HPDE6-E6E7 (cell line): ENCODE data around the gene KRTAP1-5.
A peak's percentile ranks its signal among the peaks of the same experiment; 100 is the strongest.
"Not testable (repeated sequence)": the region's sequence is repeated elsewhere in the genome, so short reads cannot be mapped to it uniquely, and the experiment has no call there.

Source experiments
- DNase-seq: peaks from one replicate; pipeline ENCODE4 v3.0.0; 2011; ENCODE audit warnings: missing footprints; ENCODE audit errors: extremely low spot score

The KRTAP1-5 gene, protein sequence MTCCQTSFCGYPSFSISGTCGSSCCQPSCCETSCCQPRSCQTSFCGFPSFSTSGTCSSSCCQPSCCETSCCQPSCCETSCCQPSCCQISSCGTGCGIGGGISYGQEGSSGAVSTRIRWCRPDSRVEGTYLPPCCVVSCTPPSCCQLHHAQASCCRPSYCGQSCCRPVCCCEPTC

DNA sequence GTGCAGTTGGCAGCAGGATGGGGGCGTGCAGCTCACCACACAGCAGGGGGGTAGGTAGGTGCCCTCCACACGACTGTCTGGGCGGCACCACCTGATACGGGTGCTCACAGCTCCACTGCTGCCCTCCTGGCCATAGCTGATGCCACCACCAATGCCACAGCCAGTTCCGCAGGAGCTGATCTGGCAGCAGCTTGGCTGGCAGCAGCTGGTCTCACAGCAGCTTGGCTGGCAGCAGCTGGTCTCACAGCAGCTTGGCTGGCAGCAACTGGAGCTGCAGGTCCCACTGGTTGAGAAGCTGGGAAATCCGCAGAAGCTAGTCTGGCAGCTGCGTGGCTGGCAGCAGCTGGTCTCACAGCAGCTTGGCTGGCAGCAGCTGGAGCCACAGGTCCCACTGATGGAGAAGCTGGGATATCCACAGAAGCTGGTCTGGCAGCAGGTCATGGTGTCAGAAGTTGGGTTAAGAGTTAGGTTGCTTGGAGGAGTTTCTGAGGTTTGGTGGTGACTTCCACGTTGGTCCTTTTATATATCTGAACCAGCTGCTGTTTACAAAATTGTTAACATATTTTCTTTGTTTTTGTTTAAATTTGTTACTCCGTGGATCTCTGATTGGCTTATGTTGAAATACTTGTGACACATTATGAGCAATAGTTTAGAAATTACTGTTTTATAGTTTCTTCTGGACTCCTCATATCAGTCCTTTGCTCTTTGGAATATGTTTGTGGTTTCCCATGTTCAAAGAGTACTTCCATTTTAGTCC is at the start of gene KRTAP1-5:
KRTAP1-5 (minus strand) TSS at position 494 of the 757 bp plus-strand sequence; CDS start at position 441, 53 bp downstream.
- DNase-seq = no peak

DNA sequence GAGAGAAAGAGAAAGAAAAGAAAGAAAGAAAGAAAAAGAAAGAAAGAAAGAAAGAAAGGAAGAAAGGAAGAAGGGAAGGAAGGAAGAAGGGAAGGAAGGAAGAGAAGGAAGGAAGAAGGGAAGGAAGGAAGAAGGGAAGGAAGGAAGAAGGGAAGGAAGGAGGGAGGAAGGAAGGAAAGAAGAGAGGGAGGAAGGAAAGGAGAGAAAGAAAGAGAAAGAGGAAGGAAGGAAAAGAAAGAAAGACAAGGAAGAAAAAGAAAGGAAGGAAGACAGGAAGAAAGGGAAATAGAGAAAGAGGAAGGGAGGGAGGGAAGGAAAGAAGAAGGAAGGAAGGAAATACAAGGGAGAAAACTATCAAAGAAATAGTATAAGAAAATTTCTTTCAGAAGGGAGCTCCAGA is 49.8 kb upstream of the KRTAP1-5 start:
- DNase-seq = no peak

DNA sequence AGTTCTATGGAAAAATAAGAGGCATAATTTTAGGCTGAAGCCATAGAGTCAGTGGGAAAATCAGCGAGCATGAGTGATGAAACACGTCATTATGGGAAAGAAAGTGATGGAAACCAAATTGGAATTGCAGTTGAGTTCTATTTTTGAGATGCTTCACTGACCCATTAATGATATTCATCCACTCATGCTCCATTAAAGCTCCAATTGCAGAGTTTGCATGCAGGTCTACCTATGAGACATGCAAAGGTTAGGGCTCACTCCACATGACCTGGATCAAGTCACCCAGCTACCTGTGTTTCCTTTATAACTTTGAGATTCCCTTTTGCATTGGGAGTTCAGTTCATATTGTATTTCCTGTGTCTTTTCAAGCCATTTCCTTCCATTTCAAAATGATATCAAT is 46.7 kb upstream of the KRTAP1-5 start:
- no peak for DNase-seq

DNA sequence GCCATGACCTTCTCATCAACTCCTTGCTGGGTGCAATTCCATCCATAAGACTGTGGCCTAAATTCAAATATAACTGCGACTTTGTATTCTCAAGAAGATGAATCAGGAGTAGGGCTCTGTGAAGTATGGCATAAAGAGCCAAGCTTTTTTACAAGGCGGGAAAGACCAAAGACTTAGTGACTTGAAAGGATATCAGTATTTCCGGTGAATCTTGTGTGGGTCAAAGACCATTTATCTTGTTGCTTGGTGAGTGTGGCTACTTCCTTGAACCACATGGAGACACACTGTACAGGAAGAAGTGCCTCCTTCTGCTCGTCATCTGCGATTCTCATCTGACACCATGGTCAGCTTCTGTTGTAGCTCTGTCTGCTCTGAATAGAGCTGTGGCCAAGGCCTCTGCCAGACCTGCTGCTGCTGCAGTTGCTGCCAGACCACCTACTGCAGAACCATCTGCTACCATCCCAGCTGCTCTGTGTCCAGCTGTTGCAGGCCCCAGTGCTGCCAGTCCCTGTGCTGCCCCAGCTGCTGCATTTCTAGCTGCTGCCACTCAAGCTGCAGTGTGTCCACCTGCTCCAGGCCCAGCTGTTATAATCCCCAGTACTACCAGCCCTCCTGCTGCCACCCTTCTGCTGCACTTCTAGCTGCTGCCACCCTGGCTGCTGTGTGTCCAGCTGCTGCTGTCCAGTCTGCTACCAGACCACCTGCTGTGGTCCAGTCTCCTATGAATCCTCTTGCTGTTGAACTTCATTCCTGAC is 44.8 kb upstream of the KRTAP1-5 start:
- DNase-seq = no peak

DNA sequence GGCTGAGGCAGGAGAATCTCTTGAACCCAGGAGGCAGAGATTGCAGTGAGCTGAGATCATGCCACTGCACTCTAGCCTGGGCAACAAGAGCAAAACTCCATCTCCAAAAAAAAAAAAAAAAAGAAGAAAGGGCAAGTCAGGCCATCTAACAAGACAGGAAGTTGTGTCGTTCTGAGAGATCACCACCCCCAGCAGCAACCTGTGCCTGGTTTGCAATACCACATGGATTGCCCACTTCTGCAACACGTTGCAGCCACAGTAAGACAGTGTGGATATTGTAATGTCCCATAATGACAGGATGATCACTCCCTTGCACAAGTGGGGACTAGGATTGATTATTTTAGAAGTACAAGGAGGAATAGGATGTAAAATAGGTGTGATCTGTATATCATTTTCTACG is 42.0 kb upstream of the KRTAP1-5 start:
- no peak for DNase-seq

DNA sequence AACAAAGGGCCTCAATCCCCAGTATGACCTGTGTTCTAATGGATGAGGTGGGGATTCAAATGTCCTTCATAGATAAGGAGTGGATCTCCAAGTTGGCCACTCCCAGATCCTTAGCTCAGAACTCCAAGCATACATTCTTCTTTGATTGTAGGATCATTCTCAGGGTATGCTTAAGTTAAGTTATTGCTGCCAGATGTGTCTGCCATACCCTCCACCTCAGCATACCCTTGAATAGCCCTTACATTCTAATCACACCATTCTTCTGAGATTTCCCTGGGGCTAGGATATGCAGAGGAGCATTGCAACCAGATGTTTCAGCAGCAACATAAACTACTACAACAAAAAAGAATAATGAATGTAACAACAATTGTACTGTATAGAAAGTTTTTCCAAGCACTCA is 40.3 kb upstream of the KRTAP1-5 start:
- no peak for DNase-seq

DNA sequence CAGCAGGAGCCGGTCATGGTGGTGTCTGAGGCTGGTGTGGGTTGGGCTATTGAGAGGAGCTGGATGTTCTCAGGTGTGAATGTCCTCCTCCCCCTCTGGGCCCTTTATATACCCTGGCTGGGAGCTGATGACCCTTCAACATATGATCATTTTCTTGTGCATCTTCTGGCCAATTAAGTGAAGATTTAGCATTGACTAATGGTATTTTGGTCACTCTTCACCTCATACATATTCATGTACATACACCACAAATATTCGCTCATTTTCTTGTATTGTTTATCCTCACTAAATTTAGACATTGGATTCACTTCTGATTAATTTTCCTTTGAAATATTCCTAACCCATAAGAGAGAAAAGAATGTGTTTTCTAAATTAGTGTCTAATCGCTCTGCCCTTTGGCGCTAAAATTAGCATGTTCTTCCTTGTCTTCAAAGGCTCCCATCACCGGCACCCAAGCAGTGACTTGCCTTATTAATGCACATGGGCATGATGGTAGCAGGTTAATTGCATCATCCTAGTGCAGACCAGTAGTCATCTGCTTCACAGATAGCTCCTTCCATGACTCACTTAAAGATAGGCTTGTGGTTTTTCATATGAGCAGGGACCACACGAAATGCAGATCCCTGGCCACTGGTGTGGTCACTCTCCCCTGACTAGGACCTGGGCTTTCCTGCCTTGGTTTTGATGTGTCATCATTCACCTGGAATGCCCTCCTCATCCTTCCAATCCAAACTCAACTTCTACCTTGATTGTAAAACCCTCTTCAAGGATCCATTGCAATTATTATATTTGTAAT is 39.0 kb upstream of the KRTAP1-5 start, which contains the start of gene KRTAP2-4:
KRTAP2-4 (minus strand) TSS at position 51 of the 796 bp plus-strand sequence; CDS start at position 17, 34 bp downstream.
- DNase-seq = peak; percentile 48

DNA sequence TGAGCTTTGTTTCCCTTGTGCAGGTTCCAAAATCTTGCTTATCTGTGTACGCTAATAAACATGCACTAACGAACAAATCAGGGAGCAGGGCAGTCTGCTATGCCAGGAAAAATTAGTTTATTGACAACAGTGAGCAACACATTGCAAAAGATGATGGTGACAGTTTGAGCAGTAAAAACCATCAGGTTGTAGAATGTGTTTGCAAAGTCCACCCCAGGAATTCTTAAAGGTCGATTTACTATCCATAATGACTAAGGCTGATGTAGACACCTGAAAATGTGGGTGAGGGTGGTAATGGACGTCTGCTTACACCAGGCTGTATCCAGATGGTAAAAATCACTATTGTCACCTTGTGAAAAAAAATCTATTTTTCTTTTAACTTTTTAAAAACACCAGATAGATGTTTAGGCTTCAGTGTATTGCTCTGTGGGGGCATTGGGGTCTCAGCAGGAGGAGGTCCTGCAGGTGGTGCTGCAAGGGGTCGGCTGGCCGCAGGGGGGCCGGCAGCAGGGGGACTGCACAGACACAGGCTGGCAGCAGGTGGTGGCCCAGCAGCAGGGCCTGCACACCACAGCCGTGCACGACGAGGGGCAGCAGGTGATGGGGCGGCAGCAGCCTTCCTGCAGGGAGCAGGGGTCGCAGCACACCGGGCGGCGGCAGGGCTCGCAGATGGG is 38.1 kb upstream of the KRTAP1-5 start:
- not testable (repeated sequence) for DNase-seq

DNA sequence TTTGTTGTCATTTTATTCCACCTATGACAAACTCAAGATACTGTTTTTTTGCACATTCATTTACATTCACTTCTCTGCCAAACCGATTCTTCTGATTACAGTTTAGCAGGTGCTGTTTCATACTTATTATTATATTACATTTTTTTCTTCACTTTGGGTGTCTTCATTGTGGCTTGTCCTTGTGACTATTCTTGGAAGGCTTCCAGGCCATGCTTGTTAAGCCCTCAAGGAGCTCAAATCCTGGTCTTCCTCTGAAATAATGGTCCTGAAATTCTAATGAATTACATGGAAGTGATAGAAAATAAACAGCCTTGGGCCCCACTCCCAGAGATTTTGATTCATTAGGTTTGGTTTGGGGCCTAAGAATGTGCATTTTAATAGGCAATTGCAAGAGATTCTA is 37.3 kb upstream of the KRTAP1-5 start:
- DNase-seq = no peak

DNA sequence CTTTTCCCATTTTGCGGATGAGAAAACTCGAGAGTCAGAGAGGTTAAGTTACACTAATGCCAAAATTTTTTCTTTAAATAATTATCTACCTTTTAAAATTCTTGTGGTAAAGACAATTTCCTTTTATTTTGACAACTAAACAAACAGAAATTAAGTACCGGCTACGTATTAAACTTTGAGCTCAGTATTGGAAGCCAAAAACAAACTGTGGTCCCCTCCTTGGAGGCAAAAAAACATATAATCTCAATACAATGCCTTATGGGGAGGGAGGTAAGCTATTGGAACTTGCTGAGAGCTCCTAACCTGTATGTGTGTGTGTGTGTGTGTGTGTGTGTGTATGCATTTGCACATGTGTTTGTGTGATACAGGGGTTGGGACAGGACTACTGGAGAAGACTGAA is 36.4 kb upstream of the KRTAP1-5 start:
- DNase-seq = no peak

DNA sequence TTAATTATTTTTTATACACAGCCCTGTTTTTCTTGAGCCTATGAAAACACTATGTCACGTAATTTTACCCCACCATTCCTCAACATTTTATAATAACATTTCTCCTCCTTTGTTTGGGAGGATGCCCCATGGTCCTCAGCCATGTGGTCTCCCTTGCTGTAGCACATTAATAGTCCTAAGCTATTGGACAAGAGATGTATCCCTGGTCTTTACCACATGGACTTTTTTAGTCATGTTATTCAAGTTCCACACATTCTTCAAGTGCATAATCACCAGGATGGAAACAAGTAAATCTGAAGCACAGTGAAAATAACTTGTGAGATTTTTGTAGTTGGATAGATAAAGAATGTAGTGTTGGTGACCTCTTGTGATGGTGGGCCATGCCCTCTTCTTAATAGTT is 35.0 kb upstream of the KRTAP1-5 start:
- no peak for DNase-seq

DNA sequence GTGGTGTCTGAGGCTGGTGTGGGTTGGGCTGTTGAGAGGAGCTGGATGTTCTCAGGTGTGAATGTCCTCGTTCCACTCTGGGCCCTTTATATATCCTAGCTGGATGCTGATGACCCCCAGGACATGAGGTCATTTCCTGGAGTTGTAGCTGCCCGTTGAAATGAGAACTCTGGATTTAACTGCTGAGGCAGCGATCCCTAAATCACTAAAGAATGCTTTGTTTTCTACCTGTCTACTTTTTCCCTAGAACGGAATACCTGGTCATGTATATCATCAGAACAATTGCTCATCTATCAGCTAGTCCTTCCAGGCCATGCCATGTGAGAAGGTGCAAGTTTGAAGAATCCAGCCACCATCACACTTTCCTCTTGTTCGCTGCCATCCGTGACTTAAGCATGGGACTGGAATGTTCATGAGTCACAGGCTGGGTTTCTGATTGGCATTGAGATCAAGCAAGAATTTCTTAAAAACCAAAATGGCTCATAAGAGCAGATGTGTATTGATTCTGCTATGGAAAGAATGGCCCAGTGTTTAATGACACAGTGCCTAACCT is 33.1 kb upstream of the KRTAP1-5 start, which contains the start of gene KRTAP2-3:
KRTAP2-3 (minus strand) TSS at position 63 of the 553 bp plus-strand sequence. CDS start 64 bp downstream, outside the sequence.
- peak; percentile 50 for DNase-seq

DNA sequence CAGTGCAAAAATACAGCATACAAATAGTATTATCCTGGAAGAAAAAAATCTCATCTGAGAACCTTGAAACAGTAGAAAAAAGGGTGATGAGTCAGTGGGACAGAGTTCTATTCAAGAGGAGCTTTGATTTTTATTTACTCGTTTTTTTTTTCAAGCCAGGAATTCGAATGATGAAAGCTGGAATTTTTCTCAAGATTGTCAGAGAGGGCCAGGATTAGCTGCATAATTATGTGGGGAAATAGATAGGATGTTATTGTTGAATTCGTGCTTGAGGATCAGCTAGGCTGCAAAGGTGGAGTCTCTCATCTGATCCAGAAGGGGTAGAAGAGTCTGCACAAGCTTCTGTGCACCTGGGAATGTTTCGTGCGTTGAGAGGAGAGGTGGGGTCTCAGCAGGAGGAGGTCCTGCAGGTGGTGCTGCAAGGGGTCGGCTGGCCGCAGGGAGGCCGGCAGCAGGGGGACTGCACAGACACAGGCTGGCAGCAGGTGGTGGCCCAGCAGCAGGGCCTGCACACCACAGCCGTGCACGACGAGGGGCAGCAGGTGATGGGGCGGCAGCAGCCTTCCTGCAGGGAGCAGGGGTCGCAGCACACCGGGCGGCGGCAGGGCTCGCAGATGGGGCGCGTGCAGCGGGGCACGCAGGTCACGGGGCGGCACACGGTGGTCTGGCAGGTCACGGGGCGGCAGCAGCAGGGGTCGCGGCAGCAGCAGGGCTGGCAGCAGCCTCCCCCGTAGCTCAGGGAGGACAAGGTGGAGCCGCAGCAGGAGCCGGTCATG is 32.5 kb upstream of the KRTAP1-5 start:
- DNase-seq = peak; percentile 31

DNA sequence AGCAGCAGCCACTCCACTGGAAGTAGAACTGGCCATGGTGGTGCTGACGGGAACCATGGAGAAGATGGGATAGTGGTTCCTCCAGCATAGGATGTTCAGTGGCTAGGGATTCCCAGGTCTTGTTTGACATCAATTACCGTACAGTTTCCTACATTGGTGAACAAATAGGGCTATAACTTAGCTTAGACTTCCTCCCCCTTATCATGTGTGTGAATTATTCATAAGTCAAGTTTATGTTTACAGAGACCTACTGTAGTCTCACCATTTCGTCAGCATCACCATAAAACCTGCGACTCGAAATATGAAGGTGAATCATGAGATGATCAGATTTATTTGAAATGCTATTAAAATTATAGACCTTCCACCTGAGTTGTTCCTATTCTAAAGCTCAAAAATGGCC is 31.7 kb upstream of the KRTAP1-5 start:
- no peak for DNase-seq

DNA sequence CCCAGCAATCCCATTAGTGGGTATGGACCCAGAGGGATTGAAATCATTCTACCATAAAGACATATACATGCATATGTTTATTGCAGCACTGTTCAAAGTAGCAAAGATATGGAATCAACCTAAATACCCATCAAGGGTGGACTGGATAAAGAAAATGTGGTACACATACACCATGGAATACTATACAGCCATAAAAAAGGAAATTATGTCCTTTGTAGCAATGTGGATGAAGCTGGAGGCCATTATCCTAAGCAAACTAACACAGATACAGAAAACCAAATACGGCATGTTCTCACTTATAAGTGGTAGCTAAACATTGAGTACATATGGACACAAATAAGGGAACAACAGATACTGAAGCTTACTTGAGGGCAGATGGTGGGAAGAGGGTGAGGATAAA is 30.5 kb upstream of the KRTAP1-5 start:
- DNase-seq = no peak

DNA sequence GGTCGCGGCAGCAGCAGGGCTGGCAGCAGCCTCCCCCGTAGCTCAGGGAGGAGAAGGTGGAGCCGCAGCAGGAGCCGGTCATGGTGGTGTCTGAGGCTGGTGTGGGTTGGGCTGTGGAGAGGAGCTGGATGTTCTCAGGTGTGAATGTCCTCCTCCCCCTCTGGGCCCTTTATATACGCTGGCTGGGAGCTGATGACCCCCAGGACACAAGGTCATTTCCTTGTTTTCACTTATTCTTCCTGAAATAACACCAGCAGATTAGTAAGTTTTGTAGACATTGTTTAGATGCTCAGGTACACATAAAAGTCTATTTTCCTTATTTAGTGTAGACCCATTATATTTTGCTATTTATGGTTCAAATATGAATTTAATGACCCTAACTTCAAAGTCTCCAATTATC is 28.1 kb upstream of the KRTAP1-5 start, which contains the start of gene KRTAP2-2:
KRTAP2-2 (minus strand) TSS at position 101 of the 400 bp plus-strand sequence; CDS start at position 82, 19 bp downstream.
- not testable (repeated sequence) for DNase-seq

DNA sequence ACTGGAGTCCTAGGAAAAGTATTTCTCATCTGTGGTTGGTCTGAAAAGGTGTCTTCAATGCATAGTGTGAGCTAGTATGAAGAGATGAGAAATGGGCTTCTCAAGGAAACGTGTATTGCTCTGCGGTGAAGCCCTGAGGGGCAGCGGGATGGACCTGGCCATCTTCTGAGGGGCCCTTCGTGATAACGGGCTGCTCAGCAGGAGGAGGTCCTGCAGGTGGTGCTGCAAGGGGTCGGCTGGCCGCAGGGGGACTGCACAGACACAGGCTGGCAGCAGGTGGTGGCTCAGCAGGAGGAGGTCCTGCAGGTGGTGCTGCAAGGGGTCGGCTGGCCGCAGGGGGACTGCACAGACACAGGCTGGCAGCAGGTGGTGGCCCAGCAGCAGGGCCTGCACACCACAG is 27.5 kb upstream of the KRTAP1-5 start:
- not testable (repeated sequence) for DNase-seq

DNA sequence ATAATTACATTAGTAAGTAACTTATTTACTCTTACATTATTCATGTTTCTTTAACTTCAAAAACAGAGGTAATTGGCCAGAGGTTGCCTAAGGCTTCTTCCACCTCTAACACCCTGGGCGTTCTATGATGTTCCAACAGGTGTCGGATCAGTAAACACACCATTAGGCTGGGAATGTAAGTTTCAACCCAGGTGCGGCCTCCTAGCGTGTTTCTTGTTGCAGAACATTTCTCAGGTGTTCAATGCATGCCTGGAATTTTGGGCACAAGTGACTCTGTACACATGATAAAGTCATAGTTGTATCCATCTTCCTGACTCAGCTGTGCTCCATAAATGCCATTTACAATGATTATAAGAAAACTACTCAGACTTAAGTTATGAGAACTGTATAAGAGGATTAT is 27.0 kb upstream of the KRTAP1-5 start:
- no peak for DNase-seq

DNA sequence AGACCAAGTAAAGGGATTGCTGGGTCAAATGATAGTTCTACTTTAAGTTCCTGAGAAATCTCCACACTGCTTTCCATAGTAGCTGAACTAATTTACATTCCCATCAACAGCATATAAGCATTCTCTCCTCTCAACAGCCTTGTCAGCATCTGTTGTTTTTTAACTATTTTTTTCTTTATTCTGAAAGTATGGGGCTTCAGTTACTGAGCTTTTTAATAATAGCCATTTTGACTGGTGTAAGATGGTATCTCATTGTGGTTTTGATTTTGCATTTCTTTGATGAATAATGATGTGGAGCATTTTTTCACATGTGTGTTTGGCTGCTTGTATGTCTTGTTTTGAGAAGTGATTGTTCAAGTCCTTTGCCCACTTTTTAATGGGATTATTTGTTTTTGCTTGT is 25.6 kb upstream of the KRTAP1-5 start:
- no peak for DNase-seq

DNA sequence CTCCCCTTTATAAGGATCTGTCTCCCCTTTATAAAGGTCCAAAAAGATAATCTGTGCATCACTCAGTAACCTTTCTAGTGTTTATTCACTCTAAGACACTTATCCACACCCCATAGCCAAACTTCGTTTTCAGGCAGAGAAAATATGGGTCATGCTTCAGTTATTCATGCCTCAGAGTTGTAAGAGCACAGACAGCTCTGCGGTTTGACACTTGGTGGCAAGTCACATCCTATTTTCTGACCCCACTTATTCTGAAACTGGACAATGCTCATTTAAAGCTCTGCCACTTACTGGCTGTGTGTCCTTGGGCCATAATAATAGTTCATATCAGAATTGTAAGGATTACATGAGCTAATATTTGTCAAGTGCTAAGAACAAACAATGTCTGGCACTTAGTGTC is 22.1 kb upstream of the KRTAP1-5 start:
- peak; percentile 22 for DNase-seq
